Hepatocyte (in vitro differentiated cells): ENCODE measurements around the gene AGAP9.
"Not testable (repeated sequence)": the region's sequence is repeated elsewhere in the genome, so short reads cannot be mapped to it uniquely, and the experiment has no call there.

Experiments
- CTCF ChIP-seq: fragments of 200-600 bp; sonication (generic); IDR thresholded peaks from 2 replicates; pipeline ENCODE4 v1.5.1; 2016; ENCODE audit warnings: antibody characterized with exemption, mild to moderate bottlenecking; ENCODE audit not compliant: poor library complexity
- EZH2 ChIP-seq: fragments of 200-600 bp; sonication (generic); IDR thresholded peaks from 2 replicates; pipeline ENCODE4 v1.6.1; 2016; ENCODE audit warnings: antibody characterized with exemption, mild to moderate bottlenecking, borderline replicate concordance

DNA sequence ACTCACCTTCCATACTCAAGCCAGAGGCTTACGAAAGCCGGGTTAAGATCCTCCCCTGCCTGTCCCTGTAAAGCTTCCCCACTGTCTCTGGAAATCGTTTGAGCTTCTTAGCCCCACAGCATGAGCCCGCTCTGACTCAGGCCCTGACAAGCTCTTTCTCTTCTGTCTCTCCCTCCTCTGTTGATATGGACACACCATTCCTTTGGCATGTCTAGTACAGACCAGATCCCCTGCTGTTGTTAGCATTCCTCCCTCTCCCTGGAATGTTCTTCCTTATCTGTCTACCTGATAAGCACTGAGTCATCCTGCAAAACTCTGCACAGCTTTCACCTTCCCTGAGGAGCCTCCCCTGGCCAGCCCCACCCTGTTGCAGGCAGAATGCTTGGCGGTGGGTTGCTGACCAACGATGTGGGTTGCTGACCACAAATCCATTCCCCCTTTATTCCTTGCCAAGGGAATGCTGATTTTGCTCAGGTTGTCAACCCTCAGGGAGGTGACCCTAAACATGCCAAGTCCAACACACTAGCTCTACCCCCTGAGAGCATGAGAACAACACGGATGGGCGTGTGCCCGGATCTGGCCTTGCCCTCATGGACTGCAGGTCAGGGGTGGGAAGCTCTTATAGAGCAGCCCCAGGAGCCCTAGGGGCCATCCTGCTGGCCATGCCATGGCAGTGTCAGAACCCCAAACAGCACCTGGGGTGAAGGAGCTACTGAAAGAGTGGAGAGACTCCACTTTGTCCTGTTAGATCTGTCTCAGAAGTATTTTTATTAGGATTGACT lies 60.7 kb downstream of the AGAP9 start:
- not testable (repeated sequence) for TF ChIP-seq CTCF, EZH2
